ENCODE results near the gene KRTAP21-3.
"Not testable (repeated sequence)": the region's sequence is repeated elsewhere in the genome, so short reads cannot be mapped to it uniquely, and the experiment has no call there.

The KRTAP21-3 gene

GRCh38 chr21:30718239-30718909 is at the start of gene KRTAP21-3:
Gene KRTAP21-3 (minus strand): TSS chr21:30718777. CDS start chr21:30718759, 18 bp downstream.
- Histone ChIP-seq H3K4me3 (no peak within 1 kb of the TSS), H3K9me3 (replicated peaks in 1 of 11) (no peaks in the 10 kb centered on the region), H3K36me3 (no peaks in the 10 kb centered on the region), H3K4me1 (no peaks in the 10 kb centered on the region), H3K9ac (no peak within 1 kb of the TSS), H3K27me3 (no peaks in the 10 kb centered on the region), H4K20me1 (no peaks in the 10 kb centered on the region), H3K27ac (no peak within 1 kb of the TSS), H3K4me2 (no peak within 1 kb of the TSS)
- no peak for TF ChIP-seq Cebpa-rat (IDR thresholded peaks at IDR 0.05)

- Histone ChIP-seq H3K9ac (no peak overlapping the region), H3K27ac (no peak overlapping the region), H3K27me3 (no peaks in the 10 kb centered on the region), H3K4me3 (no peak overlapping the region), H3K36me3 (no peaks in the 10 kb centered on the region), H3K4me2 (no peak overlapping the region), H3K9me3 (replicated peaks in 1 of 11) (no peaks in the 10 kb centered on the region), H4K20me1 (no peaks in the 10 kb centered on the region), H3K4me1 (no peaks in the 10 kb centered on the region)
- no peak for TF ChIP-seq Cebpa-rat (IDR thresholded peaks at IDR 0.05)
Measured at GRCh38 chr21:30760776-30761175, 42.2 kb upstream of the KRTAP21-3 start.

GRCh38 chr21:30758306-30758705 is 39.7 kb upstream of the KRTAP21-3 start:
- no peak overlapping the region for H3K27ac ChIP-seq
- no peak overlapping the region for H3K9ac ChIP-seq
- no peaks in the 10 kb centered on the region for H3K36me3 ChIP-seq
- no peaks in the 10 kb centered on the region for H3K27me3 ChIP-seq
- H3K4me2 ChIP-seq, result no peak overlapping the region
- H3K9me3 ChIP-seq (replicated peaks in 1 of 11), result no peaks in the 10 kb centered on the region
- no peaks in the 10 kb centered on the region for H4K20me1 ChIP-seq
- no peak for TF ChIP-seq Cebpa-rat (IDR thresholded peaks at IDR 0.05)
- H3K4me1 ChIP-seq, result no peaks in the 10 kb centered on the region
- no peak overlapping the region for H3K4me3 ChIP-seq

- not testable (repeated sequence) for H3K9me3 ChIP-seq (replicated peaks in 1 of 11); H3K36me3 ChIP-seq; H3K9ac ChIP-seq; H3K27ac ChIP-seq; H3K27me3 ChIP-seq; H3K4me3 ChIP-seq; H3K4me1 ChIP-seq; H3K4me2 ChIP-seq; H4K20me1 ChIP-seq
Measured at GRCh38 chr21:30755328-30755727, 36.8 kb upstream of the KRTAP21-3 start, which contains the start of gene KRTAP21-1. Gene KRTAP21-1 (minus strand): TSS chr21:30755428. CDS start chr21:30755378, 50 bp downstream.

- no peak for TF ChIP-seq Cebpa-rat (IDR thresholded peaks at IDR 0.05)
- no peaks in the 10 kb centered on the region for H4K20me1 ChIP-seq
Measured at GRCh38 chr21:30747159-30747558, 28.6 kb upstream of the KRTAP21-3 start, which contains the start of gene KRTAP21-2. Gene KRTAP21-2 (minus strand): TSS chr21:30747259. CDS start chr21:30747202, 57 bp downstream.

GRCh38 chr21:30740462-30740861 is 21.9 kb upstream of the KRTAP21-3 start:
- Histone ChIP-seq H3K9me3 (replicated peaks in 1 of 11) (no peaks in the 10 kb centered on the region), H3K36me3 (no peaks in the 10 kb centered on the region), H4K20me1 (no peaks in the 10 kb centered on the region), H3K4me2 (no peak overlapping the region), H3K4me3 (no peak overlapping the region), H3K9ac (no peak overlapping the region), H3K27ac (no peak overlapping the region), H3K27me3 (no peaks in the 10 kb centered on the region), H3K4me1 (no peaks in the 10 kb centered on the region)
- TF ChIP-seq Cebpa-rat (IDR thresholded peaks at IDR 0.05), result no peak

More at GRCh38 chr21:30747159-30747558, 28.6 kb upstream of the KRTAP21-3 start, which contains the start of gene KRTAP21-2:
- Histone ChIP-seq H3K9ac (no peak within 1 kb of the TSS), H3K36me3 (no peaks in the 10 kb centered on the region), H3K4me3 (no peak within 1 kb of the TSS), H3K4me2 (peak within 1 kb of the TSS in 3 of 11 experiments; percentile 4 to 21 (median 10); a peak in 2 of 22 replicates), H3K4me1 (peaks cover 0 to 6% (median 0%) of the 10 kb centered on the region in 10 experiments; a peak in 2 of 20 replicates), H3K27me3 (no peaks in the 10 kb centered on the region), H3K27ac (no peak within 1 kb of the TSS), H3K9me3 (replicated peaks in 1 of 11) (no peaks in the 10 kb centered on the region)

GRCh38 chr21:30733026-30733425 is 14.4 kb upstream of the KRTAP21-3 start:
- Histone ChIP-seq H3K4me3 (no peak overlapping the region), H4K20me1 (no peaks in the 10 kb centered on the region), H3K4me1 (no peaks in the 10 kb centered on the region), H3K36me3 (no peaks in the 10 kb centered on the region), H3K27me3 (no peaks in the 10 kb centered on the region), H3K27ac (no peak overlapping the region), H3K9me3 (replicated peaks in 1 of 11) (no peaks in the 10 kb centered on the region), H3K9ac (no peak overlapping the region), H3K4me2 (no peak overlapping the region)
- no peak for TF ChIP-seq Cebpa-rat (IDR thresholded peaks at IDR 0.05)

- no peak for TF ChIP-seq Cebpa-rat (IDR thresholded peaks at IDR 0.05)
- Histone ChIP-seq H3K4me3 (no peak overlapping the region), H3K9ac (no peak overlapping the region), H3K27ac (no peak overlapping the region), H3K9me3 (replicated peaks in 1 of 11) (no peaks in the 10 kb centered on the region), H4K20me1 (no peaks in the 10 kb centered on the region), H3K4me1 (no peaks in the 10 kb centered on the region), H3K4me2 (no peak overlapping the region), H3K36me3 (no peaks in the 10 kb centered on the region), H3K27me3 (no peaks in the 10 kb centered on the region)
Measured at GRCh38 chr21:30726726-30727125, 8.1 kb upstream of the KRTAP21-3 start.

GRCh38 chr21:30719401-30719800 is 824 bp upstream of the KRTAP21-3 start:
- H3K9me3 ChIP-seq (replicated peaks in 1 of 11), result no peaks in the 10 kb centered on the region
- no peaks in the 10 kb centered on the region for H3K36me3 ChIP-seq
- H4K20me1 ChIP-seq, result no peaks in the 10 kb centered on the region
- no peaks in the 10 kb centered on the region for H3K4me1 ChIP-seq
- H3K27me3 ChIP-seq, result no peaks in the 10 kb centered on the region
- no peak overlapping the region for H3K4me2 ChIP-seq
- H3K4me3 ChIP-seq, result no peak overlapping the region
- no peak for TF ChIP-seq Cebpa-rat (IDR thresholded peaks at IDR 0.05)
- no peak overlapping the region for H3K27ac ChIP-seq
- no peak overlapping the region for H3K9ac ChIP-seq

GRCh38 chr21:30717105-30717504 is 1.5 kb downstream of the KRTAP21-3 start:
- Histone ChIP-seq H3K9me3 (replicated peaks in 1 of 11) (peaks cover 0 to 8% (median 0%) of the 10 kb centered on the region in 11 experiments; a peak in 2 of 22 replicates), H4K20me1 (no peaks in the 10 kb centered on the region), H3K9ac (no peak overlapping the region), H3K27me3 (no peaks in the 10 kb centered on the region), H3K4me3 (no peak overlapping the region), H3K4me1 (no peaks in the 10 kb centered on the region), H3K27ac (no peak overlapping the region), H3K36me3 (no peaks in the 10 kb centered on the region), H3K4me2 (no peak overlapping the region)
- TF ChIP-seq Cebpa-rat (IDR thresholded peaks at IDR 0.05), result no peak

All from BLaER1 treated with 17β-estradiol and CSF1 and Interleukin-3, amounts not matched to agents 10 nM and 100 nM (cell line).